HG03139 (cell line): ENCODE data around the gene VAV1.
"Not testable (repeated sequence)": the region's sequence is repeated elsewhere in the genome, so short reads cannot be mapped to it uniquely, and the experiment has no call there.

Experiments used
- ATAC-seq: cut with Tn5 transposase; IDR thresholded peaks from one replicate; pipeline ENCODE4 v1.9.1; 2021; ENCODE audit not compliant: unreplicated experiment

VAV1 gene

GRCh38 chr19:6842871-6843607 is 70.5 kb downstream of the VAV1 start:
- ATAC-seq = no peak

DNA sequence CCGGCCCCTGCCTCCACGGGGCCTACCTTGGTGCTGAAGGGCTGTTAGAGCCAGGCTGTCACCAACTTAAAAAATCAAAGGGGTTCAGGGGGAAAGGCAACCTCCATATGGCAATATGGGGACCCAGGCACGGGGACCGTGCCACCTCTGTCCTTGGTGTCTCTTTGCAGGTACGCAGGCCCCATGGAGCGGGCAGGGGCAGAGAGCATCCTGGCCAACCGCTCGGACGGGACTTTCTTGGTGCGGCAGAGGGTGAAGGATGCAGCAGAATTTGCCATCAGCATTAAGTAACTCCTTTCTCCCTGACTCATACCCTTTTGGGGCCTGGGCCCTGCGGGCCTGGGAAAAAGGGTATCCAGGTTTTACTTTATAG is 75.3 kb downstream of the VAV1 start:
- ATAC-seq = no peak

DNA sequence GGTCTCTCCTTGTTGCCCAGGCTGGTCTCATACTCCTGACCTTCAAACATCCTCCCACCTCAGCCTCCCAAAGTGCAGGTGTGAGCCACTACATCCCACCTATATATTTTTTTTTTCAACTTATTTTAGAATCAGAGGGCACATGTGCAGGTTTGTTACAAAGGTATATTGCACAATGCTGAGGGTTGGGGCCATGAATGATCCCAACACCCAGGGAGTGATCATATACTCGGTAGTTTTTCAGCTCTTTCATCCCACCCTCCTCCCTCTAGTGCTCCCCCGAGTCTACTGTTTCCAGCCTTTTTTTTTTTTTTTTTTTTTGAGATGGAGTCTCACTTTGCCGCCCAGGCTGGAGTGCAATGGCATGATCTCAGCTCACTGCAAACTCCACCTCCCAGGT is 76.5 kb downstream of the VAV1 start:
- ATAC-seq = no peak

DNA sequence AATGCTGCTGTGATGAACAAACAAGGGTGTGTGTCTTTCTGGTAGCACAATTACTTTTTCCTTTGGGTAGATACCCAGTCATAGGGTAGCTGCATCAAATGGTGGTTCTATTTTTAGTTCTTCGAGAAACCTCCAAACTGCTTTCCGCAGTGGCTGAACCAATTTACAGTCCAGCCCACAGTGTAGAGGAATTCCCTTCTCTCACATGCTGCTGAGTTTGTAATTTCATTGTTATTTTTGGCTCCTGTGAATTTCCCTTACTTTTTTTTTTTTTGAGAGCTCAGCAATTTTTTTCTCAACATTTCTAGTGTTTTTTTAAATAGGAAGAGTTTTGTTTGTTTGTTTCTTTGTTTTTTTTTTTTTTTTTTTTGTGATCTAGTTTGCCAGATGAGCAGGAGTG is 77.4 kb downstream of the VAV1 start:
- no peak for ATAC-seq

DNA sequence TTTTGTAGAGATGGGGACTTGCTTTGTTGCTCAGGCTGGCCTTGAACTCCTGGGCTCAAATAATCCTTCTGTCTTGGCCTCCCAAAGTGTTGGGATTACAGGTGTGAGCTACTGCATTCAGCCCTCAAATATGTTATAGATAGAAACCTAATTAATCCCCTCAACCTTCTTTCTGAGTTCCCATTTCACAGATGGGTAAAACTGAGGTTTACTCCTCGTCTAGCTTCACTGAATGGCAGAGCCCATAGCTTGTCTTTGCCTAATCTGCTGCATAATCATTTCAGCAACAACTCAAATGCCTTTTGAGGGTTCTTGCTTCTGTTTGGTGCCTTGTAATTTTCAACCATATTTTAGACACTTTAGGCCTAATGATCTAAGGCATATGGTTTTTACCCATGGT is 78.9 kb downstream of the VAV1 start:
- no peak for ATAC-seq

DNA sequence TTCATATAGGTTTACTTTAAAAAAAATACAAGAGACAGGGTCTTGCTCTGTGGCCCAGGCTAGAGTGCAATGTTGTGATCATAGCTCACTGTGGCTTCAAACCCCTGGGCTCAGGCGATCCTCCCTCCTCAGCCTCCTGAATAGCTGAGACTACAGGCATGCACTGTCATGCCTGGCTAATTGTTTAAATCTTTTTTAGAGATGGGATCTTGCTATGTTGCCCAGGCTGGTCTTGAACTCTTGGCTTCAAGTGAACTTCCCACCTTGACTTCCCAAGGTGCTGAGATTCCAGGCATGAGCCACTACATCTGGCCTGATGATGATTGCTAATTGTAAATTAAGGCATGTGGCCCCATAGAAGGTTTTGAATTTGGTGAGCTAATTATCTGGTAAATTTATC is 79.5 kb downstream of the VAV1 start:
- ATAC-seq = no peak

DNA sequence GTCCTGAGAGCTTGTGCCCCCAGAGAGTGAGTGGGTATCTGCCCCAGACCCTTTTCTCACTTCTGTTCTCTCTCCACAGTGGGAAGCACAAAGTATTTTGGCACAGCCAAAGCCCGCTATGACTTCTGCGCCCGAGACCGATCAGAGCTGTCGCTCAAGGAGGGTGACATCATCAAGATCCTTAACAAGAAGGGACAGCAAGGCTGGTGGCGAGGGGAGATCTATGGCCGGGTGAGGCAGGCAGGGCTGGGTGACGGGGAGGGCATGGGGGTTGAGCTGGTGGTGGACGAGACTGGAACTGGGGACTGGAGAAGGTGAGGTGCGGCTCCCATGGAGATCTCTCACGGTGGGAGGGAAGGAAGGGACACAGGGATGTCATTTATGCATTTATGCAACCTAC is 81.4 kb downstream of the VAV1 start:
- no peak for ATAC-seq

DNA sequence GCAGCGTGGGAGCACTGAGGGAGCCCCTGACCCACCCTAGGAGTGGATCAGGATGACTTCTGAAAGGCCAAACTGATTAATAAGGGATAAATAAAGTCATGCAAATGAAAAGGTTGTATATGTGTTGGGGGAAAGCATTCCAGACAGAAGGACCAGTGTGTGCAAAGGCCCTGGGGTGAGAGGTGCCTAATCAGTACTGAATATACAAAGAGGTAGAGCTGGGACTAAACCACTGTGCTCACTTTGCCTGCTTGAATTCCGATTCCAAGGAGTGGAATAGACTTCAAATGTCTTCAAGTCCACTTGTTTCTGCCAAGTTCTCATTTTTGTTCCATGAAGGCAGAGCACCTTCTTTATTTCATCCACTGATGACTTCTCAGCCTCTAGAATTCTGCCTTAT is 82.2 kb downstream of the VAV1 start:
- no peak for ATAC-seq

GRCh38 chr19:6856749-6857372 is 84.4 kb downstream of the VAV1 start:
- no peak for ATAC-seq

DNA sequence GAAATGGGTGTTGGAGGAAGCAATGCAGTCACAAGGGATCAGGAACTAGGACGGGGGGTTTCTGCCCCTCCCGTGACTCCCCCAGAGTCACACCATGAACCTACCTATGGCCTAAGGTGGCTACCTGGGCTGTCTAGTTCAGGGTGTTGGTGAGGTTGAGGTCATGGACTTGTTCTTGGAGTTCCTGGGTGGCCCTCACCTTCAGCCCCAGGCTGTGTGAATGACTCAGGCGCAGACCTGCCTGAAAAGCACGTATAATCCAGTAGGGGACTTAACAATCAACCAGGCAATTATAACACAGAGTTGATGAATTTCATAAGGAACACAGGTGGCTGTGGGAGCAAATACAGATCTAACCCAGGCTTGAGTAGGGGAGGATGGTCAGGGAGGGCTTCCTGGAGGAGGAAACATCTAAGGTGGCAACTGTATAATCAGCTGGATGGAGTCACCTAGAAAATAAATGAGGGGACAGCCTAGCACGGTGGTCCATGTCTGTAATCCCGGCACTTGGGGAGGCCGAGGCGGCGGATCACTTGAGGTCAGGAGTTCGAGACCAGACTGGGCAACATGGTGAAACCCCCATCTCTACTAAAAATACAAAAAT is 89.3 kb downstream of the VAV1 start:
- ATAC-seq = no peak

- no peak for ATAC-seq
These were observed 90.2 kb downstream of the VAV1 start for GRCh38 chr19:6862673-6863078.

- no peak for ATAC-seq
These were observed 91.9 kb downstream of the VAV1 start for GRCh38 chr19:6864325-6864940.

DNA sequence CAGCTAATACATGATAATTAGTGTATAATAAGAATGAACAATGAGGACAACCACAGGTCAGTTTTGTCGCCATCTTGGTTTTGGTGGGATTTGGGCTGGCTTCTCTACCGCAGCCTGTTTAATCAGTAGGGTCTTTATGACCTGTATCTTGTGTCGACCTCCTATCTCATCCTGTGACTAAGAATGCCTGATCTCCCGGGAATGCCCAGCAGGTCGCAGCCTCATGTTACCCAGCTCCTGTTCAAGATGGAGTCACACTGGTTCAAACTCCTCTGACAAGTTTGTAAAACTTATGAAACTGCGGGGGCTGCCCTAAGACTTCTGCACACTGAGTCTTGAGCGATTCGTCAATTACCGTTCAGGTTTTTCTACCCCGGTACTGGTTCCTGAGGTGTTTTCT is 93.3 kb downstream of the VAV1 start:
- no peak for ATAC-seq

DNA sequence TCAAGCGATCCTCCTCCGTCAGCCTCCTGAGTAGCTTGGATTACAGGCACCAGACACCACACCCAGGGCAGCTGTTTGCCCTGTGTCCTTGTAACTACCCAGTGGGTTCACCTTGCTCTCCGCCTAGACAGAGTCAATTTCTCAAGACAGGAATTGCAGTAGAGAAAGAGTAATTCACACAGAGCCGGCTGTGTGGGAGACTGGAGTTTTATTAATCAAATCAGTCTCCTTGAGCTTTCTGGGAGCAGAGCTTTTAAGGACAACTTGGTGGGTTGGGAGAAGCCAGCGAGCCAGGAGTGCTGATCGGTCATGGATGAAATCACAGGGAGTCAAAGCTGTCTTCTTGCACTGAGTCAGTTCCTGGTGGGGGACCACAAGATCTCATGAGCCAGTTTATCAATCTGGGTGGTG is 94.2 kb downstream of the VAV1 start:
- ATAC-seq = no peak

- ATAC-seq = no peak
These were observed 95.8 kb downstream of the VAV1 start for GRCh38 chr19:6868351-6868750.

DNA sequence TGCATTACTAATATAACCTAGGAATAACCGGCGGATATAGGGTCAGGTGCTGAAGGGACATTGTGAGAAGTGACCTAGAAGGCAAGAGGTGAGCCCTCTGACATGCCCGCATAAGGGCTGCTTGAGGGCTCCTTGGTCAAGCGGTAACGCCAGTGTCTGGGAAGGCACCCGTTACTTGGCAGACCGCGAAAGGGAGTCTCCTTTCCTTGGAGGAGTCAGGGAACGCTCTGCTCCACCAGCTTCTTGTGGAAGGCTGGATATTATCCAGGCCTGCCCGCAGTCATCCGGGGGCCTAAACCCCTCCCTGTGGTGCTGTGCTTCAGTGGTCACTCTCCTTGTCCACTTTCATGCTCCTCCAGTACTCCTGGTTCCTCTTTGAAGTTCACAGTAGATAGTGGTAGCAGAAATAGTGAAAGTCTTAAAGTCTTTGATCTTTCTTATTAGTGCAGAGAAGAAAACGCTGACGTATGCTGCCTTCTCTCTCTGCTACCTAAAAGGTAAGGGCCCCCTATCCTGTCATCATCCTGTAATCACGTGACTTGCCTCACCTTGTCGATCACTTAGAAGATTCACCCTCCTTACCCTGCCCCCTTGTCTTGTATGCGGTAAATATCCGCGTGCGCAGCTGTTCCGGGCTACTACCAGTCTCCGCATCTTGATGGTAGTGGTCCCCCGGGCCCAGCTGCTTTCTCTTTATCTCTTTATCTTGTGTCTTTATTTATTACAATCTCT is 96.8 kb downstream of the VAV1 start:
- ATAC-seq = not testable (repeated sequence)

DNA sequence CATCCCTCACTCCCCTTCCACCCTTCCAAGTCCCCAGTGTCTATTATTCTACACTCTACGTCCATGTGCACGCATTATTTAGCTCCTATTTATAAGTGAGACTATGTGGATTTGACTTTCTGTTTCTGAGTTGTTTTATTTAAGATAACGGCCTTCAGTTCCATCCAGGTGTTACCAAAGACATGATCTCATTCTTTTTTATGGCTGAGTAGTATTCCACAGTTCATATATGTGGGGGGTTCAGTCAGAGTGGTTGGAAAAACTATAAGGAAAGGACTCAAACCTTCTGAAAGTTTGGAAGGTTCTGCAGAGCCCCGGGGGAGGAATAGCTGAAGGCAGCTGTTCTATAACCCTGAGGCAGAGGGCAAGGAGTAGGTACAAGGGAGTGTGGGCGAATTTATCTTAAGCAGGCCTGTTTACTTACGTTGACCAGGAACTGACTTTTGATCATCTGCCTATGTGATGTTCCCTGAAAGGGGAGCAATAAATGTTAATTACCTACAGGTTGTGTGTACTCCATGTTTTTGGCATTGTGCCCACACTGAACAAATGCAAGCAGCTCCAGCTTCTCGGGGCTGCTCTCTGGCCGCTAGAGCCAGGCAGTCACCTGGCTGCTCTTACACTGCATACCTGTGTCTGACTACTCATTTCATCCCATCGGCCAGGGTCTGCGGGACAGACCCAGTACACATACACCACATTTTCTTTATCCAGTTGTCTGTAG is 101.4 kb downstream of the VAV1 start:
- no peak for ATAC-seq

DNA sequence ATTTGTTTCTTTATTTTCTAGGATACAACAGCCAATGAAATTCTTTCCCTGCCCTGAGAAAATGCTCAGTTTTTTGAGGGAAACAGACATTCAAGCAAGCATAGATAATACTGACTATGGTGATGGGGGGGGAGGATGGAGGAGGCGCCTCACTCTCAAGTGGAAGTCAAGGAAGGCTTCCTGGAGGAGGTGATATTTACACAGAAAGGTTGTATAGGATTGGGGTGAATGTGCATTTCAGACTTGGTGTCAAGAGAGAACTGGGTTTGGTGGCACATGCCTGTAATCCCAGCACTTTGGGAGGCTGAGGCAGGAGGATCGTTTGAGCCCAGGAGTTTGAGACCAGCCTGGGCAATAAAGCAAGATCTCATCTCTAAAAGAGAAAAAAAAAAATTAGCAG is 102.7 kb downstream of the VAV1 start:
- no peak for ATAC-seq

DNA sequence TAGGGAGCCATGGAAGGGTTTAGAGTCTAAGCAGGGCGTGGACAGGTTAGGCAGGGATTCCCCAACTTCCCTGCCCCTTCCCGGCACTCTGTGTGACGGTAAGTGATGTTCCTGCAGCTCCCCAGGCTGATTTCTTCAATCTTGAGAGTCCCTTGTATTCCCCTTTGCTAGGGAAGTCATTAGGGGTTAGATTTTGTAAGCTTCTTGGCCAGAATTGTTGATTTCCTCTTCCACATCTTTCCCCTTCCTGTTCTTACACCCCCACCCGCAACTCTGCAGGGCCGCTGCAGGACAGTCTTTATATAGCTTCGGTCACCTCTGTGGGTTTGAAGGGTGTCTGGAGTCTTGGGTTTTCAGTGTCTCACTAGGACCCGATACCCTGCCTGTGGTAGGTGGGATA is 104.2 kb downstream of the VAV1 start:
- ATAC-seq = no peak

DNA sequence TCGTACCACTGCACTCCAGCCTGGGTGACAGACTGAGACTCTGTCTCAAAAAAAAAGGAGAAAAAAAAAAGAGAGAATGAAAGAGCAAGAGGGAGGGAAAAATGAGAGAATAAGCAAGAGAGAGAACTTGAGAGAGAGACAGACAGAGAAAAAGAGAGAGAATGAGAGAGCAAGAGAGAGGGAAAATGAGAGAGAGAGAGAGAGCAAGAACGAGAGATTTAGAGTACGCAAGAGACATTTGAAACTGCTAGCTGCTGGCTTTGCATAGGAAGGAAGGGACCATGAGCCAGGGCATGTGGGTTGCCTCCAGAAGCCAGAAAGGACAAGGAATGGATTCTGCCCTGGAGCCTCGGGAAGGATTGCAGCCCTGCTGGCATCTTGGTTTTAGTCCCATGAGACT is 105.3 kb downstream of the VAV1 start:
- ATAC-seq = no peak
